ENCODE data around the gene PLCH1. TPM values are rescaled to one million over a fixed set of nuclear protein-coding genes. Genes with fewer than 3 reads are reported as not detected.

Gene PLCH1
- total and polyA plus RNA-seq, 2 of the 8 experiments (the other 6 are each of a cell fraction or from before 2014, with no cell fraction given), result 5.8 to 17.2 TPM

DNA sequence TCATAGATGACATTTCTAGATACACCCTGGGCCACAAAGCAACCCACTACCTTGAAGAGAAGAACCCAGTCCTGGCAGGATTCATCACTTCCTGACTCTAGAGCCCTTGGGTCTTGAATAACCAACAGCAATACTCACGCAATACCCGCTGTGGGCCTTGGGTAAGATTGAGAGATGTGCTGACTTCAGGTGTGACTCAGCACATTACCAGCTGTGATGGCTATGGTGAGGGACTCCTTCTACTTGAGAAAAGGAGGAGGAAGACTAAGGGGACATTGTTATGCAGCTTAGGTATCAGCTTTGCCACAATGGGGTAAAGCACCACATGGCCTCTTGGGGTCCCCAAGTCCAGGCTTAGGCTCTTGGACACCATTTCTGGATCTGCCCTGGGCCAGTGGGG is 46.3 kb upstream of the PLCH1 start (continued):
- TF ChIP-seq GTF2F1 (IDR thresholded peaks at IDR 0.05; ENCODE audit: borderline replicate concordance, low read depth, low read length) (no peak), CHD2 (IDR thresholded peaks at IDR 0.05; ENCODE audit: low read length) (no peak), ZNF274 (IDR thresholded peaks at IDR 0.05; ENCODE audit: borderline replicate concordance, extremely low read depth, low read length) (no peak)
- TF ChIP-seq, protein P1, sequence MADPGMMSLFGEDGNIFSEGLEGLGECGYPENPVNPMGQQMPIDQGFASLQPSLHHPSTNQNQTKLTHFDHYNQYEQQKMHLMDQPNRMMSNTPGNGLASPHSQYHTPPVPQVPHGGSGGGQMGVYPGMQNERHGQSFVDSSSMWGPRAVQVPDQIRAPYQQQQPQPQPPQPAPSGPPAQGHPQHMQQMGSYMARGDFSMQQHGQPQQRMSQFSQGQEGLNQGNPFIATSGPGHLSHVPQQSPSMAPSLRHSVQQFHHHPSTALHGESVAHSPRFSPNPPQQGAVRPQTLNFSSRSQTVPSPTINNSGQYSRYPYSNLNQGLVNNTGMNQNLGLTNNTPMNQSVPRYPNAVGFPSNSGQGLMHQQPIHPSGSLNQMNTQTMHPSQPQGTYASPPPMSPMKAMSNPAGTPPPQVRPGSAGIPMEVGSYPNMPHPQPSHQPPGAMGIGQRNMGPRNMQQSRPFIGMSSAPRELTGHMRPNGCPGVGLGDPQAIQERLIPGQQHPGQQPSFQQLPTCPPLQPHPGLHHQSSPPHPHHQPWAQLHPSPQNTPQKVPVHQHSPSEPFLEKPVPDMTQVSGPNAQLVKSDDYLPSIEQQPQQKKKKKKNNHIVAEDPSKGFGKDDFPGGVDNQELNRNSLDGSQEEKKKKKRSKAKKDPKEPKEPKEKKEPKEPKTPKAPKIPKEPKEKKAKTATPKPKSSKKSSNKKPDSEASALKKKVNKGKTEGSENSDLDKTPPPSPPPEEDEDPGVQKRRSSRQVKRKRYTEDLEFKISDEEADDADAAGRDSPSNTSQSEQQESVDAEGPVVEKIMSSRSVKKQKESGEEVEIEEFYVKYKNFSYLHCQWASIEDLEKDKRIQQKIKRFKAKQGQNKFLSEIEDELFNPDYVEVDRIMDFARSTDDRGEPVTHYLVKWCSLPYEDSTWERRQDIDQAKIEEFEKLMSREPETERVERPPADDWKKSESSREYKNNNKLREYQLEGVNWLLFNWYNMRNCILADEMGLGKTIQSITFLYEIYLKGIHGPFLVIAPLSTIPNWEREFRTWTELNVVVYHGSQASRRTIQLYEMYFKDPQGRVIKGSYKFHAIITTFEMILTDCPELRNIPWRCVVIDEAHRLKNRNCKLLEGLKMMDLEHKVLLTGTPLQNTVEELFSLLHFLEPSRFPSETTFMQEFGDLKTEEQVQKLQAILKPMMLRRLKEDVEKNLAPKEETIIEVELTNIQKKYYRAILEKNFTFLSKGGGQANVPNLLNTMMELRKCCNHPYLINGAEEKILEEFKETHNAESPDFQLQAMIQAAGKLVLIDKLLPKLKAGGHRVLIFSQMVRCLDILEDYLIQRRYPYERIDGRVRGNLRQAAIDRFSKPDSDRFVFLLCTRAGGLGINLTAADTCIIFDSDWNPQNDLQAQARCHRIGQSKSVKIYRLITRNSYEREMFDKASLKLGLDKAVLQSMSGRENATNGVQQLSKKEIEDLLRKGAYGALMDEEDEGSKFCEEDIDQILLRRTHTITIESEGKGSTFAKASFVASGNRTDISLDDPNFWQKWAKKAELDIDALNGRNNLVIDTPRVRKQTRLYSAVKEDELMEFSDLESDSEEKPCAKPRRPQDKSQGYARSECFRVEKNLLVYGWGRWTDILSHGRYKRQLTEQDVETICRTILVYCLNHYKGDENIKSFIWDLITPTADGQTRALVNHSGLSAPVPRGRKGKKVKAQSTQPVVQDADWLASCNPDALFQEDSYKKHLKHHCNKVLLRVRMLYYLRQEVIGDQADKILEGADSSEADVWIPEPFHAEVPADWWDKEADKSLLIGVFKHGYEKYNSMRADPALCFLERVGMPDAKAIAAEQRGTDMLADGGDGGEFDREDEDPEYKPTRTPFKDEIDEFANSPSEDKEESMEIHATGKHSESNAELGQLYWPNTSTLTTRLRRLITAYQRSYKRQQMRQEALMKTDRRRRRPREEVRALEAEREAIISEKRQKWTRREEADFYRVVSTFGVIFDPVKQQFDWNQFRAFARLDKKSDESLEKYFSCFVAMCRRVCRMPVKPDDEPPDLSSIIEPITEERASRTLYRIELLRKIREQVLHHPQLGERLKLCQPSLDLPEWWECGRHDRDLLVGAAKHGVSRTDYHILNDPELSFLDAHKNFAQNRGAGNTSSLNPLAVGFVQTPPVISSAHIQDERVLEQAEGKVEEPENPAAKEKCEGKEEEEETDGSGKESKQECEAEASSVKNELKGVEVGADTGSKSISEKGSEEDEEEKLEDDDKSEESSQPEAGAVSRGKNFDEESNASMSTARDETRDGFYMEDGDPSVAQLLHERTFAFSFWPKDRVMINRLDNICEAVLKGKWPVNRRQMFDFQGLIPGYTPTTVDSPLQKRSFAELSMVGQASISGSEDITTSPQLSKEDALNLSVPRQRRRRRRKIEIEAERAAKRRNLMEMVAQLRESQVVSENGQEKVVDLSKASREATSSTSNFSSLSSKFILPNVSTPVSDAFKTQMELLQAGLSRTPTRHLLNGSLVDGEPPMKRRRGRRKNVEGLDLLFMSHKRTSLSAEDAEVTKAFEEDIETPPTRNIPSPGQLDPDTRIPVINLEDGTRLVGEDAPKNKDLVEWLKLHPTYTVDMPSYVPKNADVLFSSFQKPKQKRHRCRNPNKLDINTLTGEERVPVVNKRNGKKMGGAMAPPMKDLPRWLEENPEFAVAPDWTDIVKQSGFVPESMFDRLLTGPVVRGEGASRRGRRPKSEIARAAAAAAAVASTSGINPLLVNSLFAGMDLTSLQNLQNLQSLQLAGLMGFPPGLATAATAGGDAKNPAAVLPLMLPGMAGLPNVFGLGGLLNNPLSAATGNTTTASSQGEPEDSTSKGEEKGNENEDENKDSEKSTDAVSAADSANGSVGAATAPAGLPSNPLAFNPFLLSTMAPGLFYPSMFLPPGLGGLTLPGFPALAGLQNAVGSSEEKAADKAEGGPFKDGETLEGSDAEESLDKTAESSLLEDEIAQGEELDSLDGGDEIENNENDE (IDR thresholded peaks at IDR 0.05; ENCODE audit: insufficient replicate concordance, low read length), result no peak
- TF ChIP-seq, protein P2, sequence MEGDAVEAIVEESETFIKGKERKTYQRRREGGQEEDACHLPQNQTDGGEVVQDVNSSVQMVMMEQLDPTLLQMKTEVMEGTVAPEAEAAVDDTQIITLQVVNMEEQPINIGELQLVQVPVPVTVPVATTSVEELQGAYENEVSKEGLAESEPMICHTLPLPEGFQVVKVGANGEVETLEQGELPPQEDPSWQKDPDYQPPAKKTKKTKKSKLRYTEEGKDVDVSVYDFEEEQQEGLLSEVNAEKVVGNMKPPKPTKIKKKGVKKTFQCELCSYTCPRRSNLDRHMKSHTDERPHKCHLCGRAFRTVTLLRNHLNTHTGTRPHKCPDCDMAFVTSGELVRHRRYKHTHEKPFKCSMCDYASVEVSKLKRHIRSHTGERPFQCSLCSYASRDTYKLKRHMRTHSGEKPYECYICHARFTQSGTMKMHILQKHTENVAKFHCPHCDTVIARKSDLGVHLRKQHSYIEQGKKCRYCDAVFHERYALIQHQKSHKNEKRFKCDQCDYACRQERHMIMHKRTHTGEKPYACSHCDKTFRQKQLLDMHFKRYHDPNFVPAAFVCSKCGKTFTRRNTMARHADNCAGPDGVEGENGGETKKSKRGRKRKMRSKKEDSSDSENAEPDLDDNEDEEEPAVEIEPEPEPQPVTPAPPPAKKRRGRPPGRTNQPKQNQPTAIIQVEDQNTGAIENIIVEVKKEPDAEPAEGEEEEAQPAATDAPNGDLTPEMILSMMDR (IDR thresholded peaks at IDR 0.05; ENCODE audit: control extremely low read depth in 1 of 3, insufficient read depth in 1 of 3, low read depth in 1 of 3, low read length in 3 of 3), result peak in 1 of 3 experiments; percentile 16; a peak in 1 of 4 replicates

Measured in H1 (cell line).